ENCODE results near the gene THAP2.

Gene THAP2

DNA sequence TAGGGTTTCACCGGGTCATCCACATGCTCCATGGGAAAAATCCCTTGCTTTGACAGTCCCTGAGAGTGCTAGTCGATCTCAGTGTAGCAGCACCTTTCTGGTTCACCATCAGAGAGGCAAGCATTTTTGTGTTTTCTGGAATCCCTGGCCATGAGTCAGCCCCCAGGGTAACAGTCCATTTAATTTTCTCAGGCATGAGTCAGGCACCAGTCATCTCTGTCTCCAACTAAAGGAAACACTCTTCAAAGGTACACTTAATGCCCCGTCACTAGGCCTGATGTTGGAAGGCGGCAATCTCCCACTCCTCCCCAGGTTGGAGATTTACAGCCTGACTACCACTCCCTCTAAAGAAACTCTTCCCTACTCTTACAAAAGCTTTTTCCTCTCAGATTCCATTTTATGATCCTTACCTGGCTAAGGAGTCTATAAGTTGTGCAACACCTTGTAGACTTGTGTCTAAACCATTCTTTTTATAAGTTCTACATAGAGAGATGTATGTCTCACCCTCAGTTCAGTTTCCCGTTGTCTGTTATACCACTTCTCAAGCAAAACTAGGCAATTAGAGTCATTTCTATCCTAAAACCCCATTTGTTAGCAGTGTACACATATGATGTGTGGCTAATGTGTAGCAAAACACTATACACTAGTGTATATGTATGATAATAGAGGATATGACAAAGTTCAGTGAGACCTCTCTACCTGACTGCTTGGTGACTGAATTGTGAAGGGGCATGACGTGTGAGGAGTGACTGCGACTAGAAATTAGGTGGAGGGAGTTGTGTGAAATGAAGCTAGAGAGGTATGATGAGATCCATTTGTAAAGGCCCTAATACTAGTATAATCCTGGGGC, 46.4 kb downstream of the THAP2 start:
- H3K4me3 ChIP-seq (ENCODE audit: control insufficient read depth, low read depth, low read length), result no peak overlapping the region
- no peak for DNase-seq (ENCODE audit: low read depth)

DNA sequence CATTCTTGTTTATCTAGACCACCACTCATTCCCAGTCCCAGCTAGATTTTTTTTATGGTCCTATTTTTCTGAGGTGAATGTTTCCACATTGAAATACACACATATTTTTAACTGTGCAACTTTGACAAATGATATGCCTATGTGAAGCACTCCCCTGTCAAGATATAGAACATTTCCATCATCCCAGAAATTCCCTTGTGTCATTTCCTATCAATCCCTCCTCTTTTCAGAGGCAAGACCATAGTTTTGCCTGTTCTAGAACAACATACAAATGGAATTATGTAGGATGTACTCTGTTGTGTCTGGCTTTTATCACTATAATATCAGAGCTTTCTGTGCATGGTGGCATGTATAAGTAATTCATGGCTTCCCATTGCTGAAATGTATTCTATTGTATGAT, 54.5 kb downstream of the THAP2 start:
- H3K4me3 ChIP-seq (ENCODE audit: control insufficient read depth, low read depth, low read length), result no peak overlapping the region
- DNase-seq (ENCODE audit: low read depth), result no peak
- TF ChIP-seq, protein P1, sequence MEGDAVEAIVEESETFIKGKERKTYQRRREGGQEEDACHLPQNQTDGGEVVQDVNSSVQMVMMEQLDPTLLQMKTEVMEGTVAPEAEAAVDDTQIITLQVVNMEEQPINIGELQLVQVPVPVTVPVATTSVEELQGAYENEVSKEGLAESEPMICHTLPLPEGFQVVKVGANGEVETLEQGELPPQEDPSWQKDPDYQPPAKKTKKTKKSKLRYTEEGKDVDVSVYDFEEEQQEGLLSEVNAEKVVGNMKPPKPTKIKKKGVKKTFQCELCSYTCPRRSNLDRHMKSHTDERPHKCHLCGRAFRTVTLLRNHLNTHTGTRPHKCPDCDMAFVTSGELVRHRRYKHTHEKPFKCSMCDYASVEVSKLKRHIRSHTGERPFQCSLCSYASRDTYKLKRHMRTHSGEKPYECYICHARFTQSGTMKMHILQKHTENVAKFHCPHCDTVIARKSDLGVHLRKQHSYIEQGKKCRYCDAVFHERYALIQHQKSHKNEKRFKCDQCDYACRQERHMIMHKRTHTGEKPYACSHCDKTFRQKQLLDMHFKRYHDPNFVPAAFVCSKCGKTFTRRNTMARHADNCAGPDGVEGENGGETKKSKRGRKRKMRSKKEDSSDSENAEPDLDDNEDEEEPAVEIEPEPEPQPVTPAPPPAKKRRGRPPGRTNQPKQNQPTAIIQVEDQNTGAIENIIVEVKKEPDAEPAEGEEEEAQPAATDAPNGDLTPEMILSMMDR (IDR thresholded peaks at IDR 0.05; ENCODE audit: control insufficient read depth, insufficient read depth, low read depth, low read length, missing control alignments), result no peak

More for the DNA sequence above, 46.4 kb downstream of the THAP2 start:
- TF ChIP-seq, protein P1 (IDR thresholded peaks at IDR 0.05; ENCODE audit: control insufficient read depth, insufficient read depth, low read depth, low read length, missing control alignments), result no peak

DNA sequence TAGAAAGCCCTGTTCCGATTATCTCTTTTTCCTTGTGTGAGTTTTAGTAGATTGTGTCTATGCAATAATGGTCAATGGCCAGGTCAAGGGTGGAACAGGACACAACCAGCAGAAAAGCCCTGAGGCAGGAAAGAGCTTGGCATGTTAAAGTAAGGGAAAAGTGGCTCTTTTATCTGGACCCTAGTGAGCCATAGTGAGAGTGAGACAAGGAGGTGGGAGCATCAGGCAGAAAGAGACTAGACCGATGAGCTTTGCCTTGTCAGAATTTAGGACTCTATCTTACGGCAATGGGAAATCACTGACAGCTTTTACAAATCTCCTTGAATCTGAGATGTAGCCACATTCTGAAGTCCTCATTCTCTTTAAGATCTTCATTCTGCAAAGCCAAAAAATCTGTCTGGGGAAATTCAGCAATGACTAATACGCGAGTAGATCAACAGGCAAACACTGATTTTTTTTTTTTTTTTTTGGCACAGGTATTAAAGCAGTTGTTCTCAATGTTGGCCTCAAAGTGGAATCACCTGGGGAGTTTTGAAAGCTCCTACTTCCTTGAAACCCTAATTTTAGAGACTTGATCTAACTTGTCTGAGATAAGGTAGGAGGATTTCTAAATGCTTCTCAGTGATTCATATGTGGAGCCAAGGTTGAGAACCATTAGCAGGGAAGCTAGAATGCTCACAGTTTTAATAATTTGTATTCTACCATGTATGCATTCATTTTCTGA, 55.7 kb downstream of the THAP2 start:
- TF ChIP-seq, protein P1 (IDR thresholded peaks at IDR 0.05; ENCODE audit: control insufficient read depth, insufficient read depth, low read depth, low read length, missing control alignments), result no peak
- DNase-seq (ENCODE audit: low read depth), result no peak
- H3K4me3 ChIP-seq (ENCODE audit: control insufficient read depth, low read depth, low read length), result no peak overlapping the region

DNA sequence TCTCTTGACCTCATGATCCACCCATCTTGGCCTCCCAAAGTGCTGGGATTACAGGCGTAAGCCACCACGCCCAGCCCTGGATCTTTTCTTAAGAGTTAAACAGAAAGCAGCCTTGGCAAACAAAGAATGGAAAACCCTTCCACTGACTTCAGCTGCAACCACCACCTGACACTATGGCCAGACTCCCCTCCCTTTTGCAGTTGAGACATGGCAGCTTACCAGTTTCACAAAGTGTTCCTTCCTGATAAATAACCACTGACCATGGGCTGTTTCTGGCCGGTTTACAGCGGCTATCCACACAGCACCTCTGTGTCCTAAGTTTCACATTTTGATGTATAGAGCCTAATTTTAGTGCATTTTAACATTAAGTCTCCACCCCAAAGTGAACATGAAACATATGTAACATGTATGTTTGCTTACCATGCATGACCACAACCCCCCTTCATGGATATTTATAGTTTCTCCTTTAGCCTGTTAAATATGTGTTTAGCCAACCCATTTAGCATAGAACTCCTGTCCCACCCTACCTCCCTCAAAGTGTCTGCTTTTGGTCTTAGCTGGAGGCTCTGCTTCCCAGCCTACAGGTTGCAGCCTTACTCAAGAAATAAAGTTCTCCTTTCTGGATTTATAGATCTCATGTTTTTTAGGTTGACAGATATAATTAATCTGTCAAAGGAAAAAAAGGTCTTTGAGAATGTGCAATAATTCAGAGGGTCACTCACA, 57.8 kb downstream of the THAP2 start:
- TF ChIP-seq, protein P1 (IDR thresholded peaks at IDR 0.05; ENCODE audit: control insufficient read depth, insufficient read depth, low read depth, low read length, missing control alignments), result no peak

DNA sequence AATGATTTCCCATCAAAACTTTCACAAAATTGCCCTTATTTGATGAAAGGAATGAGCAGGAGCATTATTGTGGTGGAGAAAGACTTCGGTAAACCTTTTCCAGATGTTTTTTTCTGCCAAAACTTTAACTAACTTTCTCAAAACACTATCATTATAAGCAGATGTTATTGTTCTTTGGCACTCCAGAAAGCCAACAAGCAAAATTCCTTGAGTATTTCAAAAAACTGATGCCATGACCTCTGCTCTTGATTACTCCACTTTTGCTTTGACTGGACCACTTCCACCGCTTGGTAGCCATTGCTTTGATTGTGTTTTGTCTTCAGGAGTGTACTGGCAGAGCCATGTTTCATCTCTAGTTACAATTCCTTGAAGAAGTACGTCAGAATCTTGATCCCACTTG, 60.9 kb downstream of the THAP2 start:
- peak; percentile 45 for DNase-seq (ENCODE audit: low read depth)
- TF ChIP-seq, protein P1 (IDR thresholded peaks at IDR 0.05; ENCODE audit: control insufficient read depth, insufficient read depth, low read depth, low read length, missing control alignments), result no peak
- H3K4me3 ChIP-seq (ENCODE audit: control insufficient read depth, low read depth, low read length), result no peak overlapping the region

More for the DNA sequence above, 57.8 kb downstream of the THAP2 start:
- no peak overlapping the region for H3K4me3 ChIP-seq (ENCODE audit: control insufficient read depth, low read depth, low read length)
- DNase-seq (ENCODE audit: low read depth), result no peak

DNA sequence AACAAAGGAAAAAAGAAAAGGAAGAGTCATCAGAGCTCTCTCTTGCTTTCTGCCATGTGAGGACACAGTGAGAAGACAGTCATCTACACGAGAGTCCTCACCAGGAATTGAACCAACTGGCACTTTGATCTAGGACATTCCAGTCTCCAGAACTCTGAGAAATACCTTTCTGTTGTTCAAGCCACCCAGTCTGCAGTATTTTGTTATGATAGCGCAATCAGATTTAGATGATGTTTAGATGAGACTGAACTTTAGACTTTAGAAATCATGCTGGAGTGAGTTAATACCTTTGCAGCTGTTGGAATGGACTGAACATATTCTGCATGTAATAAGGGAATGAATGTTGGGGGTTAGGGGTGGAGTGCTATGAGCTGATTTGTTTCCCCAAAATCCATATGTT, 62.4 kb downstream of the THAP2 start:
- no peak overlapping the region for H3K4me3 ChIP-seq (ENCODE audit: control insufficient read depth, low read depth, low read length)
- no peak for DNase-seq (ENCODE audit: low read depth)
- TF ChIP-seq, protein P1 (IDR thresholded peaks at IDR 0.05; ENCODE audit: control insufficient read depth, insufficient read depth, low read depth, low read length, missing control alignments), result no peak

Measured in AG09309 (cell line).